Lower leg skin (tissue), 4 donors: ENCODE measurements around the gene RGS10. TPM values are rescaled to one million over a fixed set of nuclear protein-coding genes. Genes with fewer than 3 reads are reported as not detected.

ENCODE experiments used
- DNase-seq, 2 donors: peaks; one replicate each; pipeline ENCODE4 v3.0.0-alpha.2; 2019; ENCODE audit warnings: low spot score in 2 of 2
- H3K4me3 ChIP-seq: fragments of 200-600 bp; sonication (generic); 2 replicates; pipeline ENCODE4 v1.5.1; 2017; ENCODE audit warnings: mild to moderate bottlenecking, low read depth; ENCODE audit not compliant: poor library complexity, severe bottlenecking
- POLR2A ChIP-seq, 2 donors: fragments of 450-650 bp; IDR thresholded peaks; one replicate each; pipeline ENCODE4 v1.6.1; 2016 to 2017; ENCODE audit warnings: antibody characterized with exemption in 2 of 2, mild to moderate bottlenecking in 1 of 2, moderate library complexity in 1 of 2
- WGBS, 2 donors: methylation state at CpG; one replicate each; pipeline ENCODE4 v1.1.5; 2018; 5-methylcytosine and 5-hydroxymethylcytosine counted together
- intact Hi-C: fragments of 100-400 bp; cut with DNase I; formaldehyde crosslinking; loops from one replicate; pipeline ENCODE4 v1.15.0; 2023; ENCODE audit warnings: low total_unique reads
- total RNA-seq, 4 donors: library from RNA; depleted of rRNA; stranded (reverse); fragments of >200 nt; gene quantifications; one replicate each; pipeline ENCODE4 v1.1.0, GENCODE V29; 2016
- TF ChIP-seq, protein P1 (sequence below), 3 donors: fragments of 450-650 bp; IDR thresholded peaks; one replicate each; pipeline ENCODE4 v1.5.1; 2016; ENCODE audit warnings: antibody characterized with exemption in 3 of 3, mild to moderate bottlenecking in 3 of 3, moderate library complexity in 2 of 3

RGS10 gene
- total RNA-seq, 4 donors from 2014 or later = 14.8 to 40.1 (median 21.3) TPM

DNA sequence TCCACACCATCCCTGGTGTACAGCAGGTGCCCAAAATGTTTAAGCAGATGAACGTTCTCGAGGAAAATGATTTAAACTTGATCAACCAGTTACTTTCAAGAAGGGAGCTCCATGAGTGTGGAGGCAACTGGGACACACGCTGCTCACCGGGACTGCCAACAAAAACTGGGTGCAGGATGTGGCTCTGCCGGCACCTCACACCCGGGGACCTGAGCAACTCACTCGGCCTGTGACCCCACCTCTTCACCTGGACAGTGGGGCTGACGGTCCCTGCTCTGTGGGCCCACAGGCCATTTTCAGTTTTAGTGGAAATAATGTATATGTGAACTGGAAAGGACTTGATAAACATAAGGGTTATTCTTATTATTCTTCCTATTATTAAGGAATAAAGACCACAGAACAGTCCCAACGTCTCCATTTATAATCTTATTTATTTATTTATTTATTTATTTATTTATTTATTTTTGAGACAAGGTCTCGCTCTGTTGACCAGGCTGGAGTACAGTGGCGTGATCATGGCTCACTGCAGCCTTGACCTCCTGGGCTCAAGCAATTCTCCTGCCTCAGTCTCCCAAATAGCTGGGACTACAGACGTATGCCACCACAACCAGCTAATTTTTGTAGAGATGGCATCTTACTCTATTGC lies 60.6 kb downstream of the RGS10 start:
- DNase-seq = no peak
- TF ChIP-seq, protein P1, sequence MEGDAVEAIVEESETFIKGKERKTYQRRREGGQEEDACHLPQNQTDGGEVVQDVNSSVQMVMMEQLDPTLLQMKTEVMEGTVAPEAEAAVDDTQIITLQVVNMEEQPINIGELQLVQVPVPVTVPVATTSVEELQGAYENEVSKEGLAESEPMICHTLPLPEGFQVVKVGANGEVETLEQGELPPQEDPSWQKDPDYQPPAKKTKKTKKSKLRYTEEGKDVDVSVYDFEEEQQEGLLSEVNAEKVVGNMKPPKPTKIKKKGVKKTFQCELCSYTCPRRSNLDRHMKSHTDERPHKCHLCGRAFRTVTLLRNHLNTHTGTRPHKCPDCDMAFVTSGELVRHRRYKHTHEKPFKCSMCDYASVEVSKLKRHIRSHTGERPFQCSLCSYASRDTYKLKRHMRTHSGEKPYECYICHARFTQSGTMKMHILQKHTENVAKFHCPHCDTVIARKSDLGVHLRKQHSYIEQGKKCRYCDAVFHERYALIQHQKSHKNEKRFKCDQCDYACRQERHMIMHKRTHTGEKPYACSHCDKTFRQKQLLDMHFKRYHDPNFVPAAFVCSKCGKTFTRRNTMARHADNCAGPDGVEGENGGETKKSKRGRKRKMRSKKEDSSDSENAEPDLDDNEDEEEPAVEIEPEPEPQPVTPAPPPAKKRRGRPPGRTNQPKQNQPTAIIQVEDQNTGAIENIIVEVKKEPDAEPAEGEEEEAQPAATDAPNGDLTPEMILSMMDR (IDR thresholded peaks at IDR 0.05) = no peak
- TF ChIP-seq POLR2A (IDR thresholded peaks at IDR 0.05) = no peak
- WGBS, 2 donors = 85 to 89% methylated on average over 12 of the region's 12 CpGs
- intact Hi-C loops = no loop called here
- no peak overlapping the region for H3K4me3 ChIP-seq

DNA sequence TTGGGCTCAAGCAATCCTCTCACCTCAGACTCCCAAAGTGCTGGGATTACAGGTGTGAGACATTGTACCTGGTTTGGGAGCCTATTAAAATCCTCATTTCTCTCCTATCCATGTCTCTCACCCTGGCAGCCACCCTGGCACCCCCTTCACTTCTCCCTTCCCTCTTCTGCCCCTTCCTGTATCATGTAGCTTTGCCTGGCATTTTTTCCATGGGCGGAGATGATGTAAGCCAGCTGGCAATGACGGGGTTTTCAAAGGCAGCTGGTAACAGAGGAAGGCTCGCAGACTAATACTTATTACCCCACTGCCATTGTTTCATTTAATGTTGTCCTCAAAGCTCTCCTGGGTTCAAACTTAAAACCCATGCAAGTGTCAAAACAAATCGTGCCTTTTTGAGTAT lies 61.9 kb downstream of the RGS10 start:
- TF ChIP-seq POLR2A (IDR thresholded peaks at IDR 0.05) = no peak
- TF ChIP-seq, protein P1 (IDR thresholded peaks at IDR 0.05) = no peak
- WGBS, 2 donors = 28 to 35% methylated on average over 4 of the region's 4 CpGs
- no peak for DNase-seq
- intact Hi-C loops = no loop called here
- no peak overlapping the region for H3K4me3 ChIP-seq

- no peak overlapping the region for H3K4me3 ChIP-seq
- DNase-seq = no peak
- TF ChIP-seq POLR2A (IDR thresholded peaks at IDR 0.05) = no peak
- intact Hi-C loops = no loop called here
- 51 to 54% methylated on average over 8 of the region's 8 CpGs for WGBS, 2 donors
Measured at GRCh38 chr10:119479532-119479931, 63.0 kb downstream of the RGS10 start.

DNA sequence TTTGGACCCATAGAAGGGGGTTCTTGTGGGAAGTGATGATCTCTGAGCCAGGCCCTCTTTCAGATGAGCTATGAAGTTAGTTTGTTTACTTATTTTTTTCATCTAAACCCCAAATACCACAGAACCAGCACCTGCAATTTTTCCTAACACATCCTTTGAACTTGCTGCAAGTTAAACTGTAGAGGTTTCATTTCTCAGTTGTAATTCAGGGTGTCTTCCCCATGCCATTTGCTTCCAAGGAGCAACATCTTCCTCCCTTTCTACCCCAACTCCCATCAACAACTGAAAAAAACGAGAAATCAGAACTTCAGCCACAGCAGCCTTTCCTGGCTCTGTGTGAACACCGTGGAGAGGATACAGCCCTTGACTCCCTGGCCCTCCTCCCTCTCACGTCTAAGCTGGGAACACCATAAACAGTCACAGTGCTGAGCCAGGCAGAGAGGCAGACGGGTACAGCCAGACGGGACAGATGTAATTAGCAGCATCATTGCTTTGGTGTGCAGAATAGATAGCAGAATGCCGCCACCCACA lies 63.6 kb downstream of the RGS10 start:
- no peak overlapping the region for H3K4me3 ChIP-seq
- no peak for DNase-seq
- 16 to 39% methylated on average over 6 of the region's 6 CpGs for WGBS, 2 donors
- intact Hi-C loops = no loop called here
- TF ChIP-seq POLR2A (IDR thresholded peaks at IDR 0.05) = no peak
- TF ChIP-seq, protein P1 (IDR thresholded peaks at IDR 0.05) = no peak

DNA sequence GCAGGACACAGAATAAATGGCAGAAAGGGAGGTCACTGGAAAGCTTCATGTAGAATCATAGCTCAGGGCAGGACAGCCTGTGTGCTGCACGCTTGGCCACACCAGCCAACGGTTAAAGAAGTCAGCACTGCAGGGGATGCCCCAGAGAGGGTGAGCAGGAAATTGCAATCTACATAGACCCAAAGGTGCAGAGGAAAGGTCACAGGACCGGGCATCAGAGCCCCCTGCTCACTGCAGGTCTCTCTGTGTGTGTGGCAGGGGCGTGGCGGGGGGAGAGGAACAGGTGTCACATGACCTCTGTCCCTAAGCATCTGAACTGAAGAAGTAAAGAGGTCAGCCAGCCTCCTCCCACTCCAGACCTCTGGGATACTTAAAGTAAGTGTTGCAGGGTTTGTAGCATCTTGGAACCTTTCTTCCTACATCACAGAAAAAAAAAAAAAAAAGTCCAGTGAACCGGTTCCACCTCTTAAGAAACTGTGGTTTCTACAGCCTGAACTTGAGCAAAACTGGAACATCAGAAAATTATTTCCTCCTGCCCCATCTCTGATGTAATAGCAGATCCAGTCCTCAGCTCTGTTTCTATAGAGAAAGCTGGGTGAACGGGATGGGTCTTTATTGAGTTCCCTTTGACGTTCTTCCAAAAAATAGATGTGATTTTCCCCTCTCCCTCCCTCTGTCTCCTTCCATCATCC lies 64.3 kb downstream of the RGS10 start:
- no peak overlapping the region for H3K4me3 ChIP-seq
- intact Hi-C loops = no loop called here
- WGBS, 2 donors = 53 to 63% methylated on average over 8 of the region's 8 CpGs
- TF ChIP-seq, protein P1 (IDR thresholded peaks at IDR 0.05) = no peak
- TF ChIP-seq POLR2A (IDR thresholded peaks at IDR 0.05) = no peak
- DNase-seq = no peak

GRCh38 chr10:119477444-119477843 lies 65.1 kb downstream of the RGS10 start:
- DNase-seq = no peak
- intact Hi-C loops = no loop called here
- TF ChIP-seq, protein P1 (IDR thresholded peaks at IDR 0.05) = no peak
- WGBS, 2 donors = 69 to 72% methylated on average over 3 of the region's 3 CpGs
- H3K4me3 ChIP-seq = no peak overlapping the region
